ENCODE measurements around the gene SRD5A3.

The SRD5A3 gene

DNA sequence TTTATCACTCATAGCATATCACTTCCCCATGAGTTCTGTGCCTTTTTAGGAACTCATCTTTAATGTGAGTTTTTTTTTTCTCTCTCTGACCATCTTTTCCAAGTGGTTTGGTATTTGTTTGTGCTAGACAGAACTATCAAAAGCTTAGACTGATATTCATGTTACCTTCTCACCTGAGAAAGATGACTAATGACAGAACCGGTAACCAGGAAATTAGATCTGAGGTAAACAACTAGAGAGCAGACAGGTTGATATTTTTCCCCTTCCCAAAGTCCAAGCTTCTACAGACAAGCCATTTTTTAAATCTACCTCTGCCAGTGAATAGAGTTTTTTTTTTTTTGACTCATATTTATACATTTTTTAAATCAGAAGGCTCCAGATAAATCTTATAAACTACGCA is 17.0 kb upstream of the SRD5A3 start:
- TF ChIP-seq GATA3 (IDR thresholded peaks at IDR 0.05; ENCODE audit: low read depth, low read length) (no peak), GATA2 (IDR thresholded peaks at IDR 0.05; ENCODE audit: low read depth, low read length) (no peak)

DNA sequence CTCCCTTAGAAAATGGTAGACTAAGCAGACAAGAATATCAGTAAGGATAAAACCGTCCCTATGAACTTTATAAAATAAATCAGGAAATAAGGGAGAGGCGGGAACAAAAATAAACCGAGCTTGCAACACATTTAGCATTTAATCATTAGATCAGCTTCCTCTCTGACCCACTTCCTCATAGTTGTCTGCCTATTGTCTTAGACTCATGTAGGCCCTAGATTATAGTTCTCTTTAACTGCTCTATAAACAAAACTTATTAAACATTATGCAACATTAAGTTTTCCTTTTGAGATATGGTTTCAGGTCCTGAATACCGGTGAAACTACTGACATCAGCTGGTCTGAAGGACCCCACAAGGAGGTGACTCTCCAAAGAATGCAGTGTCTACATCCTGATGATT is 15.8 kb upstream of the SRD5A3 start:
- TF ChIP-seq GATA3 (IDR thresholded peaks at IDR 0.05; ENCODE audit: low read depth, low read length), result no peak
- TF ChIP-seq GATA2 (IDR thresholded peaks at IDR 0.05; ENCODE audit: low read depth, low read length), result no peak

DNA sequence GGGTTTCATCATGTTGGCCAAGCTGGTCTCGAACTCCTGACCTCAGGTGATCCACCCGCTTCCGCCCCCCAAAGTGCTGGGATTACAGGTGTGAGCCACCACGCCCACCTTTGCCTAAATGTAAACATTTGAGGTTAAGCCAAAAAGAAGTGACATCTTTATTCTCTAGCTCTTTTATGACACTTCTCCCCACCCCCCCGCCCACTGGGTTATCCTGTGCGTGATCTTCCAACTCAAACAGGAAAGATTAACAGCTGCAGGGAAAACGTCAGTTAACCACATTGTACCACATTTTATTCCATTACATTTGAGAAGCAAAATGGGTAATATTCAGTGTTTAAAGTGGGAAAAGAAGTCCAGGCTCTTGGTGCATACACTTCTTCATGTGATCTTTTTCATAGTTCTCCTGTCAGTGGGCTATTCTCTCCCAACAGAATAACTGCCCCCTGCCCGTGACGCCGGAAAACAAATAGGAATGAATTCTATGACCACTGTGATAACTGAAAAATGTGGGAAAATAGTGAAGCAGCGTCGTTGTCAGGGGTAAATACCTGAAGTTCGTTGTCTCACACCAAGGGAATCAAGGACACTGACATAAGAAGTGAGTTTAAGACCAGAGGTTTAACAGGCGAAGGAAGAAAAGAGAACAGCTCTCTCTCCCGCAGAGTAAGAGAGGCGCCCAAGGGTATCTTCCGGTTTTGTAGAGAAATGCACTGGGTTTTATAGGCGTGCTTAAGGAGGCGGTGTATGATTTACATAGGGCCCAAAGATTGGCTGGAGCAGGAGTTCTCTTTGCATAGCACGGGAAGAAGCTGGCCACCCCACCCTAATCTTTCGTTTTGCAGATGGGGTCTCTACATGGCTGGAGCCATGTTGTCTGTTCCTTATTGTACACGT is 9.7 kb upstream of the SRD5A3 start:
- no peak for TF ChIP-seq GATA3 (IDR thresholded peaks at IDR 0.05; ENCODE audit: low read depth, low read length)
- no peak for TF ChIP-seq GATA2 (IDR thresholded peaks at IDR 0.05; ENCODE audit: low read depth, low read length)

DNA sequence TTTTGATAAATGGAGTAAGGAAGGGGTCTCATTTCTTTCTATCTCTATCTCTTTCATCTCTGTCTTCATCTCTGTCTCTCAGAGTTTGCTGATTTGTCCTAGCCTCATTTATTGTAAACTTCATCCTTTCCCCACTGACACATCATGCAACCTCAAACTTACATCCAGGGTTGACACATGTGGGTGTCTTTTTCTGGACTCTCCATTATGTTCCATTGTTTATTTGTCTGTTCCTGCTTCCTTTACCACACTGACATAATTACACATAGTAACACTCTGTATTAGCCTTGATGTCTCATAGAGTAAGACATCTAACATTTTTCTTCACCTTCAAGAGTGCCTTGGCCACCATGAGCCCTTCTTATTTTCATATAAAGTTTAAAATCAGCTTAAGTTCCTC is 8.1 kb upstream of the SRD5A3 start:
- TF ChIP-seq GATA3 (IDR thresholded peaks at IDR 0.05; ENCODE audit: low read depth, low read length) (no peak), GATA2 (IDR thresholded peaks at IDR 0.05; ENCODE audit: low read depth, low read length) (no peak)

DNA sequence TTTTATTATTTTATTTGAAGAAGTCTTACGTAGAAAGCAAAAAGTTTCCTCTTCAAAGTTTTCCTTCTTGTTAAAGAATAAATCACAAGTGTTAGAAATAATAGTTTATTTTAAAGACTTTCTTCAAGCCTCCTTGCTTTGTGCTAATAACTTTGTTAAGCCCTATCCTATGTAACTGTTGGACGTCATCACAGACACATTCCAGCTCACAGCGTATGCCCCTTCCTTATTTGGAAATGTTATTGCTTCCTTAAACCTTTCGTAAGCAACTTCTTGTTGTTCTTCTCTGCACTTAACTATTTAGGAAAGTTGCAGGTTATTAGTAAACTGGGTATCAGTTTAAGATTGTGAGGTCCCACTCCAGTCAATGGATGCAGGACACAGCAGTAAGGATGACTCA is 7.6 kb upstream of the SRD5A3 start:
- TF ChIP-seq GATA3 (IDR thresholded peaks at IDR 0.05; ENCODE audit: low read depth, low read length) (no peak), GATA2 (IDR thresholded peaks at IDR 0.05; ENCODE audit: low read depth, low read length) (no peak)

DNA sequence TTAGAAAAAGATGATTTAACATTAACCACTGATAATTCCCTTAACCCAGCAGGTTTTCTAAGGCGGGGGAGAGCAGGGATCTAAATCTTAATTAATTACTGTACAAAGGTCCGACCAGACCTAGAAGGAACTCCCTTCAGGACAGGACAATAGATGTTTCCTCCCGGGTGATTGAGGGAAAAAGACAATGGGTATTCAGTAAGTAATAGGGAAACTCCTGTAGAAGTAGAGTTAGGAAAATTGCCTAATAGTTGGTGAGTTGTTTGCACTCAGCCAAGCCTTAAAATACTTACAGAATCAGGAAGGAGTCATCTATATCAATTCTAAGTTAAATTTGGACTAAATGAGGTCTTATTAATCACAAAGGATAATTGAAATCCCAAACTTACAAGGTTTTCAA is 5.8 kb upstream of the SRD5A3 start:
- TF ChIP-seq GATA2 (IDR thresholded peaks at IDR 0.05; ENCODE audit: low read depth, low read length) (no peak), GATA3 (IDR thresholded peaks at IDR 0.05; ENCODE audit: low read depth, low read length) (no peak)

DNA sequence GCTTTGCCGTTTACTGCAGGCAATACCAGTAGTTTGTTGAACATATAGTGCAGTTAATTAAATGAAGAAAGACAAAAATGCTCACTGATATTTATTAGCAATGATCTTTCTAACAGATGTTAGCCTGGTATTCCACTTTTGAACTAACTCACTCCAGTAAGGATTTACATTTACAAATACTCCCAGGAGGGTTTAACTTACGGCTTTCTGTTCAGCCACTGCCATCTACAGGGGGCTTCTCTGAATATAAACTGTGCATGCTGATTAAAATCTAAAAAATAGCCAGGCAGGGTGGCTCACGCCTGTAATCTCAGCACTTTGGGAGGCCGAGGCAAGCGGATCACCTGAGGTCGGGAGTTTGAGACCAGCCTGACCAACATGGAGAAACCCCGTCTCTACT is 2.2 kb upstream of the SRD5A3 start:
- TF ChIP-seq GATA2 (IDR thresholded peaks at IDR 0.05; ENCODE audit: low read depth, low read length), result no peak
- no peak for TF ChIP-seq GATA3 (IDR thresholded peaks at IDR 0.05; ENCODE audit: low read depth, low read length)

DNA sequence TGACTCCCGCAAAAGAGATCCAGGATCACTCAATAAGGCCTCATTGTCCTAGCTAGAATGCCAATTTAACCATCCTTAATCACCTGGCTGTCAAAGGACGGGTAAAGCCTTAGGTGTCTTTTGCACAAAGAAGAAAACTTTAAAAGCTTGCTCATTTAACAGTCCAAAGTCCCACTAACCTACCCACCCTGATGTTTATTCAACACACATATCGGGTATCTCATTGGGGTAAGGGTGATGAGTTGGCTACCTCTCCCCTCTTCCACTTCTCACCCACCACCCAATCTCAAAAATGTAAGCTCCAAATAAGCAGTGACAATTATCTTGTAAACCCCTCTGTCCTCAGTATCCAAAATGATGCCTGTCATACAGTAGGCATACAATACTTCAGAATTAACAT is 988 bp upstream of the SRD5A3 start:
- TF ChIP-seq GATA2 (IDR thresholded peaks at IDR 0.05; ENCODE audit: low read depth, low read length) (no peak), GATA3 (IDR thresholded peaks at IDR 0.05; ENCODE audit: low read depth, low read length) (no peak)

DNA sequence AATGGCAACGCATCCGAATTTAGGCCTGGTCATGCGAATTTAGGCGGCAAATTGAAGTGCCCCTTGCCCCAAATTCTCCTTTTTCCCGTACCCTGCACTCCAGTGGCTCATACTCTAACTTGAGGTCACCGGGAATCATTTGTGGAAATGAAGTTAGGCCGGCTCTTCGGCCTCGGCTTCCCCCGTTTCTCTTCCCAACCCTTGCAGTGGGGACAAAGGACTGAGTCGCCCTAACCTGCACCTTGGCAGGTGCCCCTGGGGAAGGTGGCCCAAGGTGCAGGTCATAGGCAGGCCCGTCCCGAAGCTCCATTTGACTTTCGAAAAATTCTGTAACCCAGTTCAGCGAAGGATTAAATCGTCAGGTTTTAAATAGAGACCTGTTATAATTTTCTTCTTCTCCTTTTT is 811 bp downstream of the SRD5A3 start:
- no peak for TF ChIP-seq GATA3 (IDR thresholded peaks at IDR 0.05; ENCODE audit: low read depth, low read length)
- TF ChIP-seq GATA2 (IDR thresholded peaks at IDR 0.05; ENCODE audit: low read depth, low read length), result no peak

DNA sequence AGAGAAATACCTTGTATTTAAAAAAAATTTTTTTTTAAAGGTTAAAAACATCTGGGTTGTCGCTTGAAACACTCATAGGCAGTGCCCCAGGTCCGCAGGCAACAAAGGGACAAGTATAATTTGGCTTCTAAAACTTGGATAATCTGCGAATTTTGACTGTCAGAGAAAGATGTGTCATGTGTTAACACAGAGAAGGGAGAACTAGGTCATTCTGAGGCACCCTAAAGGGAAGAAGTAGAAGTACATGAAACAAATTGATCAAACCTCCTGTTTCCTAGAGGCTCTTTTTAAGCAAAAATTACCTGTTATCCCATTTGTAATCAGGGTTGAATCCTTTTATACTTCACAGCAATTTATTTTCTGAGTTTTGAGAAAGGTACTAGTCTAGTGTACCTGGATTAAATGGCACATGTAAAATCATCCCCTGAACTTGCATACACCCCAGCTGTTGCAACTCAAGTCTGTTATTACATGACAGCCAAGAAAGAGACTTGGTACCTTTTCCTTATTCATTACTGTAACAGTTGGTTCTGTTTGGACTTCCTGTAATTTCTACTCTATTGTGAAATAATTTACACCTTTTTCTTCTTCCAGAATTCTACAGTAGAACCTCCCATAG is 1.7 kb downstream of the SRD5A3 start:
- TF ChIP-seq GATA3 (IDR thresholded peaks at IDR 0.05; ENCODE audit: low read depth, low read length), result no peak
- no peak for TF ChIP-seq GATA2 (IDR thresholded peaks at IDR 0.05; ENCODE audit: low read depth, low read length)

DNA sequence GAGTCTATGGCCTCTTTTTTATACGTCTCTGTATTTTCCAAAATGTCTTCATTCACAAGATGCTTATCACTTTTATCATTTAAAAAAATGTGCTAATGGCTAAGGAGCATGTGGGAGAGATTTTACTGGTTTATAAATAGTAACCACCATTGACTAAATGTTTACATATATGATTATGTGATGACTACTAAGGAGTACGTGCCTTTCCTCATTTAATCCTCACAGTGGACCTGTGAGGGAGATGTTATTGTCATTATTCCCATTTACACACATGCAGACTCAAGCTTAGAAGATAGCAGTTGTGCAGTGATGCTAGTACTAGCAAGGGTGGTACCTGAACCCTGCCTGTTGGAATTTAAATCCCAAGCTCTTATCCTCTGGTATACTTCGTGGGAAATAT is 2.4 kb downstream of the SRD5A3 start:
- TF ChIP-seq GATA3 (IDR thresholded peaks at IDR 0.05; ENCODE audit: low read depth, low read length), result no peak
- TF ChIP-seq GATA2 (IDR thresholded peaks at IDR 0.05; ENCODE audit: low read depth, low read length), result no peak

DNA sequence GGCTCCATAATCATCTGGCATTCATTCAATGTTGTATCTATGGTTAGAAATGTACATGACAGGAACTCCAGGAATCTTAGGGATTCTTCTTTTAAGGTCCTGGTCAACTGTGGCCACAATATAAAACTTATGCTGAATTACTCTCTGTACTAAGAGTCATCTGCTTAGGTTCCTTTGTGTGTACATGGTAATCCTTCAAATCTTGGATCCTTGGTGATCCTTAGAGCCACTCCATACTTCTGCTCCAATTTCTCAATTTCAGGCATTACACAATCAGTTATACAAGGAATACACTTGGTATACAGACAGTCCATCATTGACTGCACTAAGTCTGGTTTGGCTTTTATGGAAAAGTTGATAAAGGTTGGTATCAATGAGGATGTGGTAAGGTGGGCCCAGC is 5.8 kb downstream of the SRD5A3 start:
- no peak for TF ChIP-seq GATA3 (IDR thresholded peaks at IDR 0.05; ENCODE audit: low read depth, low read length)

DNA sequence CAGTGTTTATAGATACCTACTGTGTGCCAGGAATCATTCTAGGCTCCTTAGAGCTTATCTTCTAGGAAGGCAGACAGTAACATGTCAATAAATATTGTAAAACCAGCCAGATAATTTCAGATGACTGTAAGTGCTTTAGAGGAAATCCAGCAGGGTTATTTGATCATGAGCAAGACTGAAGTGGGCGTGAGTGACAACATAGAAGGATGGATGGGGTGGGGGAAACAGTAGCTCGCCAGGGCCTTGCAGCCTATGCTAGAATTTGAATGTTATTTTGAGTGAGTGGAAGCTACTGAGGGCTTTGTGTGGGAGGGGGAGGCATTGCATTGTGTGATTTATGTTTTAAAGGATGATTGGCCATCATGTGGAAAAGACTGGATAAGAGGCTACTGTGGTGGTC is 6.7 kb downstream of the SRD5A3 start:
- TF ChIP-seq GATA2 (IDR thresholded peaks at IDR 0.05; ENCODE audit: low read depth, low read length) (no peak), GATA3 (IDR thresholded peaks at IDR 0.05; ENCODE audit: low read depth, low read length) (no peak)

DNA sequence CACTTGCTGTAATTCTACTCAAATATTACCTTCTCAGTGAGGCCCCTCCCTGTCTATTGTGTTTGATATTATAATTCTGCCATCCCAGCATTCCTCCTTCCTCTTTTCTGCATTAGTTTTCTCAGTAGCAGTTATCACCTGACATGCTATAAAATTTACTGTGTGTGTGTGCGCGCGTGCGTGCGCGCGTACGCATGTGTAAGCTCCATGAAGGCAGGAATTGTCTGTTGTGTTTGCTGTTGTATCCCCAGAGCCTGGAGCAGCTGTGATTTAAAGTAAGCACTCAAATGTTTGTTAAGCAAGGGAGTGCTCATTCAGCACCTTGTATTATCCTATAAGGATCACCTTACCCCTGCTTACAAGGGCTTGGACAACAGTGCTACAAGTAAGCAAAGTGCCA is 8.6 kb downstream of the SRD5A3 start:
- no peak for TF ChIP-seq GATA2 (IDR thresholded peaks at IDR 0.05; ENCODE audit: low read depth, low read length)
- no peak for TF ChIP-seq GATA3 (IDR thresholded peaks at IDR 0.05; ENCODE audit: low read depth, low read length)

DNA sequence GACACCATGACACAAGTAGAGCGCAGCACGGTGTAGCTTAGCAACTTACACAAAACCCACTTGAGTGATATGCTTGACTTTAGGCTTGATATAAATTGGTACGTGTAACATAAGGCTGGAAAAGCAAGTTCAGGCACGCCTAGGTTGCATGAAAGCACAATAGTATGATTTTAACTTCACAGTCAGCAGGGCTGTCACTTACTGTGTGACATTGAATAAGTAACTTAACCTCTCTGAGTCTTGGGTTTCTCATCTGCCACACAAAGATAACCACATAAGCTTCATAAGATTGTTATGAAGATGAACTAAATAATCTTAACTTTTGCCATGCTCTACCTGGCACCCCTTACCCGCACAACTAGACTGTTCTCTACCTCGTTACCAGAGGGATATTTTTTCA is 9.5 kb downstream of the SRD5A3 start:
- TF ChIP-seq GATA3 (IDR thresholded peaks at IDR 0.05; ENCODE audit: low read depth, low read length) (no peak), GATA2 (IDR thresholded peaks at IDR 0.05; ENCODE audit: low read depth, low read length) (no peak)
